Mesenchymal stem cell (in vitro differentiated cells and primary cell): ENCODE measurements around the gene DLL1.

Experiments used
- DNase-seq: peaks from one replicate; pipeline ENCODE4 v3.0.0-alpha.2; 2013
- H2AFZ ChIP-seq: one replicate; pipeline ENCODE4 v1.6.1; 2013; ENCODE audit warnings: low read depth, mild to moderate bottlenecking, control low read depth, inconsistent platforms, low read length, moderate library complexity
- H2AK5ac ChIP-seq: 2 replicates; pipeline ENCODE4 v1.6.1; 2013; ENCODE audit warnings: low read length, moderate library complexity, mild to moderate bottlenecking, inconsistent platforms; ENCODE audit not compliant: severe bottlenecking
- H2BK120ac ChIP-seq: one replicate; pipeline ENCODE4 v1.6.1; 2013; ENCODE audit warnings: low read depth, mild to moderate bottlenecking, inconsistent platforms, low read length, moderate library complexity
- H2BK12ac ChIP-seq, 2 experiments: one replicate each; pipeline ENCODE4 v1.6.1; 2013; ENCODE audit warnings: inconsistent platforms in 2 of 2, low read length in 2 of 2, mild to moderate bottlenecking in 2 of 2, moderate library complexity in 2 of 2, control low read depth in 1 of 2
- H2BK15ac ChIP-seq: one replicate; pipeline ENCODE4 v1.6.1; 2013; ENCODE audit warnings: mild to moderate bottlenecking, low read depth, inconsistent platforms; ENCODE audit not compliant: poor library complexity, severe bottlenecking
- H2BK5ac ChIP-seq: 2 replicates; pipeline ENCODE4 v1.6.1; 2013; ENCODE audit warnings: low read depth, mild to moderate bottlenecking, low read length, control low read depth, inconsistent platforms; ENCODE audit not compliant: poor library complexity, severe bottlenecking
- H3K14ac ChIP-seq, 2 experiments: one replicate each; pipeline ENCODE4 v1.6.1; 2013; ENCODE audit warnings: inconsistent platforms in 2 of 2, low read length in 2 of 2, control low read depth in 1 of 2, mild to moderate bottlenecking in 1 of 2, moderate library complexity in 1 of 2
- H3K18ac ChIP-seq, 2 experiments: one replicate each; pipeline ENCODE4 v1.6.1; 2013; ENCODE audit warnings: inconsistent platforms in 2 of 2, low read length in 2 of 2, control low read depth in 1 of 2, low read depth in 1 of 2, mild to moderate bottlenecking in 1 of 2
- H3K23ac ChIP-seq, 2 experiments: one replicate each; pipeline ENCODE4 v1.6.1; 2013; ENCODE audit warnings: inconsistent platforms in 2 of 2, low read length in 2 of 2, mild to moderate bottlenecking in 2 of 2, moderate library complexity in 2 of 2, control low read depth in 1 of 2
- H3K27ac ChIP-seq: 2 replicates; pipeline ENCODE4 v1.5.1; 2013; ENCODE audit warnings: mild to moderate bottlenecking, moderate library complexity, low read length, control low read depth, inconsistent platforms; ENCODE audit not compliant: poor library complexity, severe bottlenecking
- H3K27me3 ChIP-seq, 2 experiments: 2 replicates each; pipeline versions ENCODE4 v1.6.1 to v1.7.0; 2013; ENCODE audit warnings: low read length in 2 of 2, mild to moderate bottlenecking in 2 of 2, moderate library complexity in 2 of 2, control low read depth in 1 of 2, inconsistent platforms in 1 of 2; ENCODE audit not compliant: control insufficient read depth in 1 of 2, insufficient read depth in 1 of 2
- H3K36me3 ChIP-seq, 2 experiments: 2 replicates each; pipeline versions ENCODE4 v1.6.1 to v1.7.0; 2013; ENCODE audit warnings: low read length in 2 of 2, control low read depth in 1 of 2, inconsistent platforms in 1 of 2, low read depth in 1 of 2, mild to moderate bottlenecking in 1 of 2; ENCODE audit not compliant: insufficient read depth in 2 of 2, control insufficient read depth in 1 of 2
- H3K4ac ChIP-seq, 2 experiments: one replicate each; pipeline ENCODE4 v1.6.1; 2013; ENCODE audit warnings: inconsistent platforms in 2 of 2, low read length in 2 of 2, mild to moderate bottlenecking in 2 of 2, moderate library complexity in 2 of 2, control low read depth in 1 of 2, low read depth in 1 of 2
- H3K4me1 ChIP-seq: 2 replicates; pipeline ENCODE4 v1.6.1; 2013; ENCODE audit warnings: low read depth, low read length, control low read depth; ENCODE audit not compliant: control insufficient read depth, insufficient read depth
- H3K4me2 ChIP-seq: 2 replicates; pipeline ENCODE4 v1.6.1; 2013; ENCODE audit warnings: low read length, mild to moderate bottlenecking, inconsistent platforms; ENCODE audit not compliant: poor library complexity, severe bottlenecking
- H3K4me3 ChIP-seq, 2 experiments: 2 replicates each; pipeline versions ENCODE4 v1.5.1 to v1.7.0; 2013; ENCODE audit warnings: low read length in 2 of 2, mild to moderate bottlenecking in 2 of 2, control low read depth in 1 of 2, low read depth in 1 of 2; ENCODE audit not compliant: insufficient read depth in 1 of 2
- H3K79me1 ChIP-seq: replicated peaks from 2 replicates; pipeline ENCODE4 v1.6.1; 2013; ENCODE audit warnings: mild to moderate bottlenecking, control low read depth, low read length, inconsistent platforms; ENCODE audit not compliant: poor library complexity, severe bottlenecking
- H3K9ac ChIP-seq: 2 replicates; pipeline ENCODE4 v1.7.0; 2013; ENCODE audit warnings: mild to moderate bottlenecking, low read length, moderate library complexity
- H3K9me3 ChIP-seq: 2 replicates; pipeline ENCODE4 v1.7.0; 2013; ENCODE audit warnings: mild to moderate bottlenecking, low read length; ENCODE audit not compliant: control insufficient read depth
- H4K8ac ChIP-seq: one replicate; pipeline ENCODE4 v1.6.1; 2013; ENCODE audit warnings: inconsistent platforms, mild to moderate bottlenecking, low read length, moderate library complexity
- H4K91ac ChIP-seq: one replicate; pipeline ENCODE4 v1.6.1; 2013; ENCODE audit warnings: mild to moderate bottlenecking, low read length, inconsistent platforms
- WGBS: methylation state at CpG from one replicate; pipeline ENCODE4 v1.1.7; 2013; ENCODE audit warnings: mixed read lengths; 5-methylcytosine and 5-hydroxymethylcytosine counted together

Gene DLL1

GRCh38 chr6:170243386-170243785 lies 47.5 kb downstream of the DLL1 start:
- Histone ChIP-seq H2BK12ac (no peak overlapping the region), H4K91ac (no peak overlapping the region), H2BK5ac (no peak overlapping the region), H3K4me1 (peaks cover 8% of the 10 kb centered on the region), H3K4me3 (no peak overlapping the region), H3K23ac (no peak overlapping the region), H2BK120ac (no peak overlapping the region), H3K4me2 (no peak overlapping the region), H4K8ac (no peak overlapping the region), H2BK15ac (no peak overlapping the region), H3K14ac (no peak overlapping the region), H2AK5ac (no peak overlapping the region), H3K79me1 (no peaks in the 10 kb centered on the region), H3K9me3 (no peaks in the 10 kb centered on the region), H3K18ac (no peak overlapping the region), H3K4ac (no peak overlapping the region), H3K36me3 (no peaks in the 10 kb centered on the region), H3K9ac (no peak overlapping the region), H3K27me3 (peaks cover 41 to 45% of the 10 kb centered on the region in 2 experiments), H2AFZ (no peak overlapping the region), H3K27ac (no peak overlapping the region)
- no peak for DNase-seq
- whole genome bisulfite sequencing, result 70% methylated on average over 4 of the region's 7 CpGs

GRCh38 chr6:170238741-170239565 lies 51.9 kb downstream of the DLL1 start:
- Histone ChIP-seq H2BK12ac (no peak overlapping the region), H3K23ac (no peak overlapping the region), H3K4me2 (no peak overlapping the region), H3K27me3 (peaks cover 22 to 23% of the 10 kb centered on the region in 2 experiments), H3K14ac (no peak overlapping the region), H3K9ac (no peak overlapping the region), H3K9me3 (no peaks in the 10 kb centered on the region), H3K4me1 (no peaks in the 10 kb centered on the region), H3K18ac (no peak overlapping the region), H3K36me3 (no peaks in the 10 kb centered on the region), H2BK120ac (no peak overlapping the region), H2BK15ac (no peak overlapping the region), H3K27ac (no peak overlapping the region), H4K8ac (no peak overlapping the region), H2BK5ac (no peak overlapping the region), H3K4ac (no peak overlapping the region), H4K91ac (no peak overlapping the region), H2AFZ (no peak overlapping the region), H2AK5ac (no peak overlapping the region), H3K4me3 (no peak overlapping the region), H3K79me1 (no peaks in the 10 kb centered on the region)
- whole genome bisulfite sequencing, result 84% methylated on average over 20 of the region's 20 CpGs
- DNase-seq, result no peak

GRCh38 chr6:170237999-170238740 lies 52.7 kb downstream of the DLL1 start:
- Histone ChIP-seq H4K8ac (no peak overlapping the region), H4K91ac (no peak overlapping the region), H3K4me3 (no peak overlapping the region), H3K79me1 (no peaks in the 10 kb centered on the region), H3K27ac (no peak overlapping the region), H3K23ac (no peak overlapping the region), H2BK12ac (no peak overlapping the region), H2BK120ac (no peak overlapping the region), H3K14ac (no peak overlapping the region), H3K9ac (no peak overlapping the region), H2BK5ac (no peak overlapping the region), H3K9me3 (no peaks in the 10 kb centered on the region), H3K18ac (no peak overlapping the region), H3K27me3 (peaks cover 22 to 25% of the 10 kb centered on the region in 2 experiments), H3K36me3 (no peaks in the 10 kb centered on the region), H3K4ac (no peak overlapping the region), H2AK5ac (no peak overlapping the region), H2AFZ (no peak overlapping the region), H3K4me1 (no peaks in the 10 kb centered on the region), H2BK15ac (no peak overlapping the region), H3K4me2 (no peak overlapping the region)
- 86% methylated on average over 19 of the region's 19 CpGs for WGBS
- DNase-seq, result no peak

- WGBS, result 85% methylated on average over 17 of the region's 24 CpGs
- H3K14ac ChIP-seq, result no peak overlapping the region
- H4K91ac ChIP-seq, result no peak overlapping the region
- H3K36me3 ChIP-seq, result no peaks in the 10 kb centered on the region
- H2AK5ac ChIP-seq, result no peak overlapping the region
- H2BK15ac ChIP-seq, result no peak overlapping the region
- H3K27ac ChIP-seq, result no peak overlapping the region
- H2BK5ac ChIP-seq, result no peak overlapping the region
- no peak overlapping the region for H3K18ac ChIP-seq
- no peak overlapping the region for H2BK12ac ChIP-seq
- no peak for DNase-seq
- no peak overlapping the region for H3K9ac ChIP-seq
- no peak overlapping the region for H3K4me2 ChIP-seq
- H4K8ac ChIP-seq, result no peak overlapping the region
- H2BK120ac ChIP-seq, result no peak overlapping the region
- no peak overlapping the region for H3K23ac ChIP-seq
- peaks cover 22 to 25% of the 10 kb centered on the region in 2 experiments for H3K27me3 ChIP-seq
- no peak overlapping the region for H3K4ac ChIP-seq
- no peaks in the 10 kb centered on the region for H3K9me3 ChIP-seq
- H2AFZ ChIP-seq, result no peak overlapping the region
- H3K4me3 ChIP-seq, result no peak overlapping the region
- H3K79me1 ChIP-seq, result no peaks in the 10 kb centered on the region
- H3K4me1 ChIP-seq, result peaks cover 8% of the 10 kb centered on the region
Observed at GRCh38 chr6:170236131-170236836, 54.6 kb downstream of the DLL1 start.
